ENCODE results near the gene ACTL6A. TPM values are rescaled to one million over a fixed set of nuclear protein-coding genes. Genes with fewer than 3 reads are reported as not detected.

The ACTL6A gene
- total RNA-seq, 4 donors from 2014 or later: 12.1 to 27.8 (median 21.0) TPM

GRCh38 chr3:179599531-179599930 is 36.8 kb downstream of the ACTL6A start:
- no peak for TF ChIP-seq CTCF (IDR thresholded peaks at IDR 0.05 in 4 of 5, conservative IDR thresholded peaks at IDR 0.05 in 1 of 5)
- TF ChIP-seq POLR2A (IDR thresholded peaks at IDR 0.05): no peak
- Histone ChIP-seq H3K27me3 (no peaks in the 10 kb centered on the region), H3K27ac (no peak overlapping the region), H3K9me3 (no peaks in the 10 kb centered on the region), H3K36me3 (peaks cover 3 to 76% of the 10 kb centered on the region in 2 donors), H3K4me1 (peaks cover 12 to 13% of the 10 kb centered on the region in 2 donors), H3K4me3 (no peak overlapping the region)
- ATAC-seq (no peak), DNase-seq (no peak)
- intact Hi-C loops (cut with DNase I; ENCODE audit: low total_unique reads) (no loop called here), in situ Hi-C loops (cut with MboI; ENCODE audit: low sequenced_read_pairs in 4 of 4) (no loop called here)

GRCh38 chr3:179603321-179603720 is 40.6 kb downstream of the ACTL6A start:
- Histone ChIP-seq H3K27me3 (no peaks in the 10 kb centered on the region), H3K4me1 (peaks cover 30 to 32% of the 10 kb centered on the region in 2 donors), H3K9me3 (no peaks in the 10 kb centered on the region), H3K4me3 (peak overlapping the region in 3 of 4 donors; percentile 88 to 94 (median 89)), H3K27ac (no peak overlapping the region), H3K36me3 (peaks cover 3 to 39% of the 10 kb centered on the region in 2 donors)
- TF ChIP-seq CTCF (IDR thresholded peaks at IDR 0.05 in 4 of 5, conservative IDR thresholded peaks at IDR 0.05 in 1 of 5) (no peak), POLR2A (IDR thresholded peaks at IDR 0.05) (no peak)
- intact Hi-C loops (cut with DNase I; ENCODE audit: low total_unique reads) (loop anchor here (5.0 kb wide), 1 partner anchor 456 kb away; the partner anchor contains the start of gene PIK3CA), in situ Hi-C loops (cut with MboI; ENCODE audit: low sequenced_read_pairs in 4 of 4) (loop anchor here in 1 of 4 donors (25.0 kb wide), 1 partner anchor 466 kb away; the partner anchor contains the start of gene PIK3CA)
- ATAC-seq (no peak), DNase-seq (no peak)

GRCh38 chr3:179603831-179604230 is 41.1 kb downstream of the ACTL6A start:
- DNase-seq: no peak
- intact Hi-C loops (cut with DNase I; ENCODE audit: low total_unique reads): loop anchor here (1.0 to 5.0 kb wide), 4 partner anchors 42 to 457 kb away; partner anchors contain the start of genes ACTL6A, MFN1, PIK3CA and USP13
- Histone ChIP-seq H3K4me3 (peak overlapping the region; percentile 84 to 94 (median 88)), H3K27me3 (no peaks in the 10 kb centered on the region), H3K4me1 (peaks cover 30 to 33% of the 10 kb centered on the region in 2 donors), H3K9me3 (no peaks in the 10 kb centered on the region), H3K27ac (peak overlapping the region; percentile 90 to 97 (median 92)), H3K36me3 (peaks cover 1 to 34% of the 10 kb centered on the region in 2 donors)
- no peak for ATAC-seq
- in situ Hi-C loops (cut with MboI; ENCODE audit: low sequenced_read_pairs in 4 of 4): loop anchor here in 1 of 4 donors (25.0 kb wide), 1 partner anchor 467 kb away; the partner anchor contains the start of gene PIK3CA
- no peak for TF ChIP-seq POLR2A (IDR thresholded peaks at IDR 0.05)
- TF ChIP-seq CTCF (IDR thresholded peaks at IDR 0.05 in 4 of 5, conservative IDR thresholded peaks at IDR 0.05 in 1 of 5): no peak

- intact Hi-C loops (cut with DNase I; ENCODE audit: low total_unique reads): loop anchor here (1.0 to 5.0 kb wide), 4 partner anchors 42 to 457 kb away; partner anchors contain the start of genes ACTL6A, MFN1, PIK3CA and USP13
Measured at GRCh38 chr3:179604321-179605078, 41.8 kb downstream of the ACTL6A start, which contains the start of the genes MRPL47 and NDUFB5. Gene MRPL47, minus strand, starts transcription at chr3:179604638. Its CDS starts 14 bp downstream, at chr3:179604624. Gene NDUFB5, plus strand, starts transcription at chr3:179604794. Its CDS starts 22 bp downstream, at chr3:179604816.

More at GRCh38 chr3:179604321-179605078, 41.8 kb downstream of the ACTL6A start, which contains the start of the genes MRPL47 and NDUFB5:
- in situ Hi-C loops (cut with MboI; ENCODE audit: low sequenced_read_pairs in 4 of 4): loop anchor here in 1 of 4 donors (25.0 kb wide), 1 partner anchor 467 kb away; the partner anchor contains the start of gene PIK3CA
- TF ChIP-seq CTCF (IDR thresholded peaks at IDR 0.05 in 4 of 5, conservative IDR thresholded peaks at IDR 0.05 in 1 of 5): no peak
- TF ChIP-seq POLR2A (IDR thresholded peaks at IDR 0.05): peak; percentile 80 to 88
- Histone ChIP-seq H3K27me3 (no peaks in the 10 kb centered on the region), H3K9me3 (no peaks in the 10 kb centered on the region), H3K4me1 (peaks cover 30 to 40% of the 10 kb centered on the region in 2 donors), H3K36me3 (peaks cover 0 to 27% of the 10 kb centered on the region in 2 donors), H3K4me3 (peak within 1 kb of the TSS; percentile 84 to 94 (median 88)), H3K27ac (peak within 1 kb of the TSS; percentile 90 to 97 (median 92))
- DNase-seq: peak; percentile 93 to 94
- peak; percentile 100 for ATAC-seq

Data from gastrocnemius medialis (tissue), 4 donors.